T-helper 1 cell (primary cell): ENCODE measurements around the gene PRDX3.

Source experiments
- DNase-seq, 5 donors: peaks; one replicate each; pipeline ENCODE4 v3.0.0-alpha.2; 2012 to 2020
- total RNA-seq, 4 donors: gene quantifications; one replicate each; lab custom pipeline; 2026; lab: John Stamatoyannopoulos, UW

Gene PRDX3
- total RNA-seq: 5.0 to 19.7 (median 12.7) reads per million in 4 donors

- DNase-seq: peak; percentile 88 to 92 (median 89)
Observed at GRCh38 chr10:119178372-119179119, at the start of gene PRDX3. Gene PRDX3 (minus strand): TSS chr10:119178812. CDS start chr10:119178790, 22 bp downstream.

DNA sequence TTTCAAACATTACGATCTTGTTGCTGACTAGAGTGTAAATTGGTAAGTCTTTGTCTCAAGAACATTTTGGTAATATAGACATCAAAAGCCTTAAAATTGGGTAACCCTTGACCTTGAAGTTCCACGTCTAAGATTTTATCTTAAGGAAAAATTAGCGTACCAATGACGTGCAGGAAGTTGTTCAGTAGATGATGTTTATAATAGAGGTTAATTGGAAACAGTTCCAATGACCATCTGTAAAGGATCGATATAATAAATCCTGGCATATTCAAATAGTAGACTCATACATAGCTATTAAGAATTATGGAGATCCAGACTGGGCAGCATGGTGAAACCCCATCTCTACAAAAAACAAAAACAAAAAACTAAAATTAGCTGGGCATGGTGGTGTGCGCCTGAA is 49.2 kb upstream of the PRDX3 start:
- no peak for DNase-seq

GRCh38 chr10:119225083-119225658 is 46.6 kb upstream of the PRDX3 start:
- no peak for DNase-seq

DNA sequence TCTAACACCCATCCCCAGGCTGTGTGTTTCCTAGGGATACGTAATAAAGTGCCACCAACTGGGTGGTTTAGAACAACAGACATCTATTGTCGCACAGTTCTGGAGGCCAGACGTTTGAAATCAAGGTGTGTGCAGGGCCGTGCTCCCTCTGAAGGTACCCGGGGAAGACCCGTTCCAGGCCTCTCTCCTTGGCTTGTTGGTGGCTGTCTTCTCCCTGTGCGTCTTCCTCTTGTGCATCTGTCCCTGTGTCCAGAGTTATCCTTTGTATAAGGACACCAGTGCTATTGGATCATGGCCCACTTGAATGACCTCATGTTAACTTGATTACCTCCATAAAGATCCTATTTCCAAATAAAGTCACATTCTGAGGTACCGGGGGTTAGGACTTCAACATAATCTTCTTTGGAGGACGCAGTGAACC is 44.4 kb upstream of the PRDX3 start:
- no peak for DNase-seq

GRCh38 chr10:119222537-119222936 is 43.9 kb upstream of the PRDX3 start:
- no peak for DNase-seq

GRCh38 chr10:119221666-119222065 is 43.1 kb upstream of the PRDX3 start:
- DNase-seq: no peak

GRCh38 chr10:119221201-119221600 is 42.6 kb upstream of the PRDX3 start:
- DNase-seq: no peak

- DNase-seq: no peak
Observed at GRCh38 chr10:119219871-119220270, 41.3 kb upstream of the PRDX3 start.

- DNase-seq: no peak
Observed at GRCh38 chr10:119217991-119218490, 39.4 kb upstream of the PRDX3 start.

GRCh38 chr10:119217401-119217800 is 38.8 kb upstream of the PRDX3 start:
- no peak for DNase-seq

- no peak for DNase-seq
Observed at GRCh38 chr10:119216127-119216526, 37.5 kb upstream of the PRDX3 start.

GRCh38 chr10:119215371-119215770 is 36.8 kb upstream of the PRDX3 start:
- DNase-seq: no peak

DNA sequence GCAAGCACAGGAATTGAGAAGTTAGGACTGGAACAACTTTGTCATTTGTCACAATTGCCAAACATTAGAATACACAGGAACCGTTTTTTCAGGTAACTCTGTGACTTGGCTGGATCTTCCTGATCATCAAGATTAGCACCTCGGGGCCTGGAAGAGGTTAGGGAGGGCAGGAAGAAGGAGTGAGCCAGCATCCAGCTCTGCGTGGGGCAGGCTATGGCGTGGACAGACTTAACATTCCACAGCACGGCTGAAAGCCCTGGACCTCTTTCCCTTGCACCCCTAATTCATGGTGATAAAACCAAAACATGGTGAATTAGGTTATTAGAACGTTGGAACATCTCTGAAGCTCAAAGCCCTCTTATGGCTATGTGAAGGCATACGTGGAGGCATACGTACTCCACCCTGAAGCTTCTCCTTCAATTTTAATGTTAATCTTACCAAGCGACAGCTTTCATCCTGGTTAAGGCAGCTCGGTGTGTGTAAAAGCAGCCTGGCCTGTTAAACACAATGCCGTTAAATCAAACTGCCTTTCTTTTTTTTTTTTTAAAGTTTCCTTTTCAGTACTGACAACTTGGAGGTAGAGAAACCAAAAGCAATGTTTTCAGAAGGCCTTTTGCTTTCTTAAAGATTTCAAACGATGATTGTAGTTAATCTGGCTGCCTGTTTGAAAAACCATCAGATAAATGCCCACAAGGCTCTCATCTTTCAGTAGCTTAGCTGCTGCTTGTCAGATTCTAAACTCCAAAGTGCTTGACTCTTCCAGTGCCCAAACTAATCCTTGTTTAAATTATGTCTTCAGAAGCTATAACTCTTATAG is 33.2 kb upstream of the PRDX3 start:
- DNase-seq: peak in 1 of 5 donors; percentile 72

- no peak for DNase-seq
Observed at GRCh38 chr10:119211176-119211575, 32.6 kb upstream of the PRDX3 start.

DNA sequence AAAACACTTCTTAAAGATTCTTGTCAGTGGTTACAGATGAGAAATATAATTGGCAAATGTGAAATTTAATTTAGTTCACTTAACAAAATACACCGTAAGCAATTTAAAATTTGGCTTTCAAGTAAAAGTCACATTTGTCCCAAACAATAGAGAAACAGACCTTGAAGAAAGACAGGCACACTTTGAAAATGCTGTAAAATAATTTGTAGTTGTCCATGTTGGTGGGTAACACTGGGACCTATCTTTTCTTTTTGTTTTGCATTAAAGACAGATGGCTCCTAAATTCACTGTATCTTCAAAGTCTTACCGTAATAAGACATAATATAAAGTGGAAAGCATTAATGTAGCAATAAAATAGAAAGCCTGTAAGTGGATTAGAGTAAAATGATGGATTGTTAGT is 32.0 kb upstream of the PRDX3 start:
- no peak for DNase-seq

DNA sequence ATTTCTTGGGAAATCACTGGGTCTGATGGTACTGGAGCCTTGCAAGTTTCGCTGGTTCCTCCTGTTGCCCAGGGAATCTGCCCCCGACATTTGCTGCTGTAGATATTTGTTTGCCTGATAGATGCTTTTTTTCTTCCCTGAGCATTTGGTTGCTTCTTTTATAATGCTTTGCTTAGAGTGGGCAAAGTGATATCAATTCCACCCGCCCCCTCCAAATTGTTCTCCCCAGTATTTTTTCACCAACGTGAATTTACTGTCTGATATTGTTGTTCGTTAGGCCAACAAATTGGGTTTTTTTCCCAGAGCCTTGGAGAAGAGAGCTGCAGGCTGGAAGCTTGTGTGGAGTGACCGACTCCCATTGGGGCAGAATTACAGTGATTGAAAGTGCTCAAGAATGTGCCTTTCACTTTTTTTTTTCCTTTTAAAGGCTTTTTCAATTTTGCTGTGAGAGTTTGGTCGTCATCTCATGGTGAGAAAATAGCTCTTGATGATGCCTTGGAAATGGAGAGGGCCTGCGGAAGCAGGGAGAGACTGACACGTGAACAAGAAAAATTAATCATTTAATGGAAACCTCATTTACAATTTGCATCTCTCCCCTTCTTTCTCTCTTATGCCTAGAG is 31.2 kb upstream of the PRDX3 start:
- DNase-seq: no peak

- DNase-seq: peak in 4 of 5 donors; percentile 31 to 65 (median 40)
Observed at GRCh38 chr10:119209035-119209735, 30.6 kb upstream of the PRDX3 start.

DNA sequence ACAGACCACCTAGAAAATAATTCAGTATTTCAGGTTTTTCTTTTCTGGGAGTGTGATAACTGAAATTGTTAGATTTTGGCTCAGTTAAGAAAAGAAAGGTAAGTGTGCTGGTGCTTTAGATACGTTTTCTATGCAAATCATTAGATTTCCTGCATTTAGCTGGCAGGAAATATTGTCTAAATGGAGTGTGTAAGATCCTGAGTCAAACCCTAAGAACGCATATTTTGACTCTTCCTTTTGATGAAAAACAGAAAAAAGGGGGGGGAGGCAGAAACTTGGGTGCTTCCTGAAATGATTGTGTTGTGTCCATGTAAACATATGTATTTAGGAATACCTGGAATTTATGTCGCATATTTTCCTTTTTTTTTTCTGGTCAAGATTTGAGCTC is 29.9 kb upstream of the PRDX3 start:
- peak in 1 of 5 donors; percentile 32 for DNase-seq

DNA sequence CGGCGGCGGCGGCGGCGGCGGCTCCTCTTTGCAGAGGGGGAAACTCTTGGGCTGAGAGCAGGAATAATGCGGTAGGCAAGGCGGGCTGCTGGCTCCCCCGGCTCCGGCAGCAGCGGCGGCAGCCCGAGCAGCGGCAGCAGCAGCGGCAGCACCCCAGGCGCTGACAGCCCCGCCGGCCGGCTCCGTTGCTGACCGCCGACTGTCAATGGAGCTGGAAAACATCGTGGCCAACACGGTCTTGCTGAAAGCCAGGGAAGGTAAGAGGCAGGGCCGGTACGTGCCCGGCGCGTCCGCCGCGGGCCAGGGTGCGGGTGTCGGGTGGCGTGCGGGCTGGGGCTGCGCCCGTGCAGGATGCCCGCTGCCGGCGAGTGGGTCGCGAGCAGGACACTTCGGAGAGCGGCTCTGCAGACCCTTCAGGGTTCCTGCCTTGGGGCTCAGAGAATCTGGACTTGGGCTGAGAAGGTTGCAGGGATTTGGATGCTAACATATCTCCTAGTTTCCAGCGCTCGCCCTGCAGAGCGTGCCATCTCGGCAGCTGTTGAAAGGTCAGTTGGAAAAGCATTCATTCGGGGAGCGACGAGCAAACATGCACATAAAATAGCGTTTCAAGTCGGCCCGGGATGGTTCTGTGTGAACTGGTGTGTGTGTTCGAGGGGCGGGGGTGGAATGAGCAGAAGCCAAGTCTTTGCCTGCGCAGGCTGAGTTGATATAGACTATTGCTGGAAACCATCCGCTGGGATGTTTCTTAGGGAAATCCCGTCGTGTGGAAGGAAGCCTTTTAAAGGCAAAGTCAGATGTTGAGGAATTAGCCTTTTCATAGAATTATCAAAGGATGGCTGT is 29.3 kb upstream of the PRDX3 start:
- peak in 3 of 5 donors; percentile 11 to 59 (median 11) for DNase-seq

DNA sequence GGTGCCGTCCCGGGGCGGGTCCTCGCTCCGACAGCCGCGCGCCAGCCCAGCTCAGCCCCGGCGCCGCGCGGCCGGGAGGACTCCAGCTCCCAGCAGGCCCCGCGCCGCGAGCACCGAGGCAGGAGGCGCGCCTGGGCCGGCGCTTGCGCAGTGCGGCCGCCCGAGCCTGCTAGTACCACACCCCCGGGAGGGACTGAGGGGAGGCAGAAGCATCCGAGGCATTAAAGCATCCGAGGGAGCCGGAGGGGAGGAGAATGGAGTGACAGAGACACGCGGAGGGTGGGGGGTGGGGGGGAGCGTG is 28.7 kb upstream of the PRDX3 start, which contains the start of gene GRK5:
Gene GRK5, plus strand, starts transcription at position 206 of the 301 bp plus-strand sequence. CDS start 347 bp downstream, outside the sequence.
- peak; percentile 92 to 99 (median 97) for DNase-seq
